H1 (cell line): Measurements from ENCODE around the gene SERPINE3. TPM values are rescaled to one million over a fixed set of nuclear protein-coding genes. Genes with fewer than 3 reads are reported as not detected.

Source experiments
- CTCF ChIA-PET: fragments of 300-600 bp; sonication (Branson Sonifier 250); formaldehyde crosslinking; loops from one replicate; lab custom pipeline; 2021; ENCODE audit not compliant: partially characterized antibody; lab: Charles Lee
- POLR2A ChIA-PET: fragments of 300-600 bp; sonication (Branson Sonifier 250); formaldehyde crosslinking; loops from one replicate; lab custom pipeline; 2021; ENCODE audit warnings: inconsistent platforms; ENCODE audit not compliant: partially characterized antibody; lab: Charles Lee
- DNase-seq, 2 experiments: peaks; one replicate each; pipeline versions ENCODE4 v3.0.0 to v3.0.0-alpha.2; 2010 to 2022; ENCODE audit warnings: low spot score in 2 of 2, low read depth in 1 of 2, mixed read lengths in 1 of 2
- FAIRE-seq: peaks from 2 replicates; lab custom pipeline; 2011; peaks lifted over from hg19 to GRCh38; lab: Jason Lieb, UNC
- H2AFZ ChIP-seq: 2 replicates; pipeline ENCODE4 v1.8.1; 2012; ENCODE audit warnings: low read length, inconsistent platforms
- H2AK5ac ChIP-seq: 2 replicates; pipeline ENCODE4 v1.6.1; 2013; ENCODE audit warnings: low read depth, low read length
- H2BK120ac ChIP-seq: replicated peaks from 2 replicates; pipeline ENCODE3; 2013; ENCODE audit warnings: low read depth, low read length, inconsistent platforms
- H2BK12ac ChIP-seq: 2 replicates; pipeline ENCODE4 v1.6.1; 2013; ENCODE audit warnings: low read depth, low read length
- H2BK15ac ChIP-seq: 2 replicates; pipeline ENCODE4 v1.6.1; 2013; ENCODE audit warnings: low read length
- H2BK20ac ChIP-seq: 2 replicates; pipeline ENCODE4 v1.6.1; 2013; ENCODE audit warnings: low read length
- H2BK5ac ChIP-seq: 2 replicates; pipeline ENCODE4 v1.6.1; 2013; ENCODE audit warnings: low read depth, low read length
- H3K14ac ChIP-seq: 2 replicates; pipeline ENCODE4 v1.6.1; 2013; ENCODE audit warnings: inconsistent platforms; ENCODE audit not compliant: insufficient read length
- H3K18ac ChIP-seq: 2 replicates; pipeline ENCODE4 v1.6.1; 2013; ENCODE audit warnings: low read length; ENCODE audit errors: extremely low read depth
- H3K23ac ChIP-seq: 2 replicates; pipeline ENCODE4 v1.6.1; 2013; ENCODE audit warnings: inconsistent platforms; ENCODE audit not compliant: insufficient read length
- H3K23me2 ChIP-seq: 2 replicates; pipeline ENCODE4 v1.6.1; 2013; ENCODE audit warnings: low read depth, low read length
- H3K27ac ChIP-seq: 2 replicates; pipeline ENCODE4 v1.6.1; 2011; ENCODE audit warnings: low read depth, low read length, inconsistent platforms
- H3K27me3 ChIP-seq, 4 experiments: replicated peaks in 1 of 4; 1 replicate in 1 of 4; 2 replicates in 3 of 4; pipeline versions ENCODE4 v1.6.1 to v1.8.1; 2011 to 2013; ENCODE audit warnings: low read length in 3 of 4, mild to moderate bottlenecking in 3 of 4, inconsistent platforms in 2 of 4, mixed read lengths in 2 of 4, moderate library complexity in 1 of 4; ENCODE audit not compliant: control insufficient read depth in 3 of 4, insufficient read depth in 3 of 4; ENCODE audit errors: extremely low read depth in 1 of 4
- H3K36me3 ChIP-seq, 4 experiments: 2 replicates each; pipeline versions ENCODE4 v1.6.1 to v1.8.1; 2011 to 2013; ENCODE audit warnings: mild to moderate bottlenecking in 4 of 4, low read length in 3 of 4, moderate library complexity in 2 of 4, control low read depth in 1 of 4, inconsistent platforms in 1 of 4; ENCODE audit not compliant: insufficient read depth in 4 of 4, control insufficient read depth in 2 of 4
- H3K4ac ChIP-seq: replicated peaks from 2 replicates; pipeline ENCODE3; 2013; ENCODE audit warnings: low read length, low read depth, mixed read lengths, inconsistent platforms; ENCODE audit not compliant: insufficient read length
- H3K4me1 ChIP-seq, 4 experiments: replicated peaks in 1 of 4; 1 replicate in 1 of 4; 2 replicates in 3 of 4; pipeline versions ENCODE4 v1.6.1 to v1.8.1; 2011 to 2013; ENCODE audit warnings: low read length in 3 of 4, inconsistent platforms in 2 of 4, mixed read lengths in 1 of 4; ENCODE audit not compliant: insufficient read depth in 4 of 4, control insufficient read depth in 3 of 4
- H3K4me2 ChIP-seq, 2 experiments: 2 replicates each; pipeline versions ENCODE4 v1.6.1 to v1.8.1; 2011 to 2013; ENCODE audit warnings: low read depth in 2 of 2, low read length in 2 of 2, control low read depth in 1 of 2, inconsistent platforms in 1 of 2, mild to moderate bottlenecking in 1 of 2; ENCODE audit not compliant: insufficient read depth in 1 of 2
- H3K4me3 ChIP-seq, 4 experiments: fragments of 200-600, 300-600 bp in 1 of 4; sonication (generic), shearing (Covaris generic), sonication (Bioruptor Twin) in 1 of 4; 2 replicates each; pipeline versions ENCODE4 v1.5.1 to v1.8.1; 2011 to 2016; ENCODE audit warnings: low read length in 4 of 4, low read depth in 3 of 4, control low read depth in 2 of 4, inconsistent platforms in 2 of 4, mild to moderate bottlenecking in 2 of 4, mixed read lengths in 1 of 4, moderate library complexity in 1 of 4; ENCODE audit not compliant: insufficient read depth in 2 of 4; ENCODE audit errors: extremely low read depth in 1 of 4
- H3K56ac ChIP-seq: replicated peaks from 2 replicates; pipeline ENCODE3; 2013; ENCODE audit warnings: low read depth, mild to moderate bottlenecking, mixed read lengths, low read length, inconsistent platforms; ENCODE audit not compliant: insufficient read length
- H3K79me1 ChIP-seq: 2 replicates; pipeline ENCODE4 v1.6.1; 2013; ENCODE audit warnings: low read depth, low read length, control low read depth
- H3K79me2 ChIP-seq, 2 experiments: 2 replicates each; pipeline versions ENCODE4 v1.6.1 to v1.8.1; 2012 to 2013; ENCODE audit warnings: low read length in 2 of 2, mild to moderate bottlenecking in 2 of 2, inconsistent platforms in 1 of 2; ENCODE audit not compliant: insufficient read depth in 2 of 2, control insufficient read depth in 1 of 2
- H3K9ac ChIP-seq, 4 experiments: replicated peaks in 1 of 4; 1 replicate in 1 of 4; 2 replicates in 3 of 4; pipeline versions ENCODE4 v1.6.1 to v1.8.1; 2011 to 2013; ENCODE audit warnings: low read depth in 3 of 4, low read length in 3 of 4, control low read depth in 2 of 4, mild to moderate bottlenecking in 2 of 4, moderate library complexity in 2 of 4, inconsistent platforms in 1 of 4; ENCODE audit errors: extremely low read depth in 1 of 4
- H3K9me3 ChIP-seq, 2 experiments: 2 replicates each; pipeline versions ENCODE4 v1.6.1 to v1.8.1; 2012 to 2013; ENCODE audit warnings: mild to moderate bottlenecking in 2 of 2, moderate library complexity in 2 of 2, control low read depth in 1 of 2, inconsistent platforms in 1 of 2, low read depth in 1 of 2, low read length in 1 of 2, mixed read lengths in 1 of 2; ENCODE audit not compliant: insufficient read depth in 2 of 2
- H4K20me1 ChIP-seq, 2 experiments: replicated peaks in 1 of 2; 2 replicates each; pipeline versions ENCODE3 to v1.8.1; 2011 to 2013; ENCODE audit warnings: inconsistent platforms in 2 of 2, low read length in 2 of 2, mild to moderate bottlenecking in 1 of 2; ENCODE audit not compliant: insufficient read depth in 2 of 2, control insufficient read depth in 1 of 2
- H4K5ac ChIP-seq: 2 replicates; pipeline ENCODE4 v1.6.1; 2013; ENCODE audit warnings: low read length, low read depth, mixed read lengths, inconsistent platforms; ENCODE audit not compliant: insufficient read length
- H4K8ac ChIP-seq: 2 replicates; pipeline ENCODE4 v1.8.0; 2013; ENCODE audit warnings: mild to moderate bottlenecking, moderate library complexity, low read length, inconsistent platforms; ENCODE audit not compliant: insufficient read depth; ENCODE audit errors: extremely low read depth
- H4K91ac ChIP-seq: replicated peaks from 2 replicates; pipeline ENCODE3; 2013; ENCODE audit warnings: low read length, mixed read lengths, inconsistent platforms; ENCODE audit not compliant: insufficient read length
- CHD1 ChIP-seq: IDR thresholded peaks from 2 replicates; pipeline ENCODE4 v1.6.1; 2012; ENCODE audit warnings: low read depth, low read length, improper control_type of control experiment
- FOSL1 ChIP-seq: IDR thresholded peaks from 2 replicates; pipeline ENCODE4 v1.6.1; 2011; ENCODE audit warnings: mild to moderate bottlenecking, low read depth, low read length, moderate library complexity; ENCODE audit not compliant: insufficient read depth
- NANOG ChIP-seq: IDR thresholded peaks from 2 replicates; pipeline ENCODE4 v1.6.1; 2011; ENCODE audit warnings: low read length, low read depth, mild to moderate bottlenecking, inconsistent platforms; ENCODE audit not compliant: insufficient read depth, poor library complexity, severe bottlenecking
- SP2 ChIP-seq: IDR thresholded peaks from 2 replicates; pipeline ENCODE4 v1.6.1; 2012; ENCODE audit warnings: mild to moderate bottlenecking, low read length, inconsistent platforms
- WGBS, 2 experiments: shearing (Covaris generic) in 1 of 2; methylation state at CpG; one replicate each; pipeline versions ENCODE4 v1.1.6 to v1.1.7; 2013 to 2015; ENCODE audit warnings: low lambda C conversion rate in 2 of 2, mixed read lengths in 2 of 2, inconsistent platforms in 1 of 2, low coverage in 1 of 2, missing lambda C conversion rate in 1 of 2; ENCODE audit not compliant: insufficient replicate concordance in 2 of 2, insufficient coverage in 1 of 2, insufficient read length in 1 of 2; ENCODE audit errors: extremely low coverage in 1 of 2, missing lambda C conversion rate in 1 of 2; 5-methylcytosine and 5-hydroxymethylcytosine counted together
- polyA plus RNA-seq, 7 experiments: library from polyadenylated mRNA; depleted of rRNA in 3 of 7; stranded (reverse) in 5 of 7; unstranded in 2 of 7; fragments of >200 nt in 5 of 7; fragments of 200-250 nt in 2 of 7; gene quantifications; 1 replicate in 5 of 7; 2 replicates in 1 of 7; 4 replicates in 1 of 7; pipeline versions ENCODE4 v1.2.1 to v1.2.3, GENCODE V29; 2011 to 2013; ENCODE audit warnings: missing spikeins in 2 of 7, mixed read lengths in 2 of 7
- total RNA-seq: library from RNA; stranded (reverse); fragmentation: NEBNext Ultra II Directional; extraction: Animal tissue kit (Norgen Biotek cat#: 25700); gene quantifications from 2 replicates; pipeline ENCODE4 v1.2.1, GENCODE V29; 2021
- TF ChIP-seq, protein P1 (sequence below): IDR thresholded peaks from 2 replicates; pipeline ENCODE4 v1.6.1; 2011; ENCODE audit warnings: low read depth, mild to moderate bottlenecking, low read length; ENCODE audit not compliant: insufficient read depth

Gene SERPINE3
- total and polyA plus RNA-seq, 2 of the 8 experiments (the other 6 are each of a cell fraction or from before 2014, with no cell fraction given): 0.34 to 1.0 TPM

DNA sequence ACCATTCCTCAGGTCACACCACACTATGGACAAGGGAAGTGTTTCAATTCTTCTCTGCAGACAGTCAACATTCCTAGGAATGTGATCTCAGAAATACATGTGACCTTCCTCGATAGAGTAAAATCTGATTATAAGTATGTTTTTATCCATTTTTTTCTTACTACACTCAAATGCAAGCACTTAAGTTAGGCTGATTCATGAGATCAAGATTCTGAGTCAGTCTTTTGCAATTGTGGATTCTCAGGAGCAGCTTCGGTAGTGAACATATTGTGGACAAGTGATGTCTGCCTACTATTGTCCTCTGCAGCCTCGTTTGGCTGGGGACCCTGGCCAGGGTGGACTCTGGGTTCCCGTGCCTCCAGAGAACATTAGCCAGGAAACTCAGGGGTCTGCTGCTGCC is 3.2 kb downstream of the SERPINE3 start:
- no peaks in the 10 kb centered on the region for H3K79me1 ChIP-seq
- H4K20me1 ChIP-seq: no peaks in the 10 kb centered on the region
- 88% methylated on average over 4 of the region's 4 CpGs; no CpG with 5 or more reads in 1 of the 2 experiments for WGBS, 2 experiments
- no peak for TF ChIP-seq NANOG
- TF ChIP-seq SP2: no peak
- TF ChIP-seq, protein P1, sequence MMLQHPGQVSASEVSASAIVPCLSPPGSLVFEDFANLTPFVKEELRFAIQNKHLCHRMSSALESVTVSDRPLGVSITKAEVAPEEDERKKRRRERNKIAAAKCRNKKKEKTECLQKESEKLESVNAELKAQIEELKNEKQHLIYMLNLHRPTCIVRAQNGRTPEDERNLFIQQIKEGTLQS: no peak
- TF ChIP-seq FOSL1: no peak
- TF ChIP-seq CHD1: no peak
- no peak overlapping the region for H3K14ac ChIP-seq
- H4K91ac ChIP-seq: no peak overlapping the region
- no peak overlapping the region for H2BK20ac ChIP-seq
- H3K4me2 ChIP-seq: no peak overlapping the region
- H3K4me3 ChIP-seq: no peak overlapping the region
- no peak overlapping the region for H2AFZ ChIP-seq
- no peak overlapping the region for H2AK5ac ChIP-seq
- no peak overlapping the region for H2BK12ac ChIP-seq
- no peak overlapping the region for H2BK5ac ChIP-seq
- H2BK15ac ChIP-seq: no peak overlapping the region
- no peaks in the 10 kb centered on the region for H3K79me2 ChIP-seq
- H3K36me3 ChIP-seq: no peaks in the 10 kb centered on the region
- FAIRE-seq (no peak), DNase-seq (no peak)
- H3K27ac ChIP-seq: no peak overlapping the region
- H3K9ac ChIP-seq: no peak overlapping the region
- H3K4me1 ChIP-seq: peaks cover 0 to 9% (median 0%) of the 10 kb centered on the region in 4 experiments; a peak in 3 of 7 replicates
- H3K23ac ChIP-seq: no peak overlapping the region
- no peak overlapping the region for H3K56ac ChIP-seq
- H3K9me3 ChIP-seq: no peaks in the 10 kb centered on the region
- H2BK120ac ChIP-seq: no peak overlapping the region
- no peak overlapping the region for H3K4ac ChIP-seq
- no peak overlapping the region for H3K18ac ChIP-seq
- no peak overlapping the region for H4K5ac ChIP-seq
- no peak overlapping the region for H4K8ac ChIP-seq
- H3K23me2 ChIP-seq: no peaks in the 10 kb centered on the region
- POLR2A ChIA-PET: no interaction called here
- no peaks in the 10 kb centered on the region; a peak in 1 of 7 replicates for H3K27me3 ChIP-seq
- CTCF ChIA-PET: interaction anchor here (1.1 to 2.1 kb wide), 2 partner anchors 217 to 454 kb away, joined by 3 to 6 read pairs; no protein-coding TSS in a partner anchor
